HEK293 (cell line): ENCODE measurements around the gene FLYWCH1.
A peak's percentile ranks its signal among the peaks of the same experiment; 100 is the strongest.

Experiments
- CTCF ChIA-PET: fragments of 350-600 bp; formaldehyde crosslinking; extraction: SDS; loops from one replicate; lab custom pipeline; 2021; ENCODE audit warnings: antibody characterized with exemption; lab: Yijun Ruan, JAX
- POLR2A ChIA-PET: fragments of 300-600 bp; formaldehyde crosslinking; extraction: SDS; loops from one replicate; lab custom pipeline; 2020; ENCODE audit warnings: antibody characterized with exemption, inconsistent platforms; lab: Yijun Ruan, JAX
- H3K27ac ChIP-seq: fragments of 200-500 bp; sonication (Bioruptor generic); 2 replicates; pipeline ENCODE4 v1.5.1; 2014; ENCODE audit warnings: low read depth, low read length, control low read depth, inconsistent platforms; ENCODE audit errors: extremely low read depth
- H3K36me3 ChIP-seq, 2 experiments: fragments of 200-500 bp in 1 of 2; sonication (Bioruptor generic) in 1 of 2; 1 replicate in 1 of 2; 2 replicates in 1 of 2; pipeline ENCODE4 v1.5.1; 2014 to 2017; ENCODE audit warnings: inconsistent platforms in 2 of 2, low read length in 2 of 2; ENCODE audit not compliant: control insufficient read depth in 2 of 2, insufficient read depth in 1 of 2
- H3K4me1 ChIP-seq: fragments of 200-500 bp; sonication (Bioruptor generic); 2 replicates; pipeline ENCODE4 v1.5.1; 2014; ENCODE audit warnings: mild to moderate bottlenecking, low read length, inconsistent platforms; ENCODE audit not compliant: control insufficient read depth, insufficient read depth
- H3K4me3 ChIP-seq: 2 replicates; pipeline ENCODE4 v1.5.1; 2011; ENCODE audit warnings: low read depth, mild to moderate bottlenecking, control low read depth, low read length, moderate library complexity
- H3K9me3 ChIP-seq: fragments of 200-500 bp; sonication (Bioruptor generic); 2 replicates; pipeline ENCODE4 v1.5.1; 2014; ENCODE audit warnings: low read depth, low read length, inconsistent platforms; ENCODE audit not compliant: control insufficient read depth, insufficient read depth
- KLF1 ChIP-seq: fragments of 450-650 bp; formaldehyde crosslinking; IDR thresholded peaks from 2 replicates; pipeline ENCODE4 v1.5.1; 2016; ENCODE audit warnings: missing biosample characterization, missing genetic modification characterization
- ZBTB7A ChIP-seq: fragments of 450-650 bp; formaldehyde crosslinking; IDR thresholded peaks from 2 replicates; pipeline ENCODE4 v1.5.1; 2016; ENCODE audit warnings: low read depth, missing biosample characterization, missing genetic modification characterization
- ZFP3 ChIP-seq: fragments of 450-650 bp; formaldehyde crosslinking; IDR thresholded peaks from 2 replicates; pipeline ENCODE4 v1.5.1; 2016; ENCODE audit warnings: low read depth, missing biosample characterization, missing genetic modification characterization
- ZNF16 ChIP-seq: fragments of 450-650 bp; formaldehyde crosslinking; IDR thresholded peaks from 2 replicates; pipeline ENCODE4 v1.5.1; 2016; ENCODE audit warnings: low read depth, missing biosample characterization, missing genetic modification characterization
- ZNF335 ChIP-seq: fragments of 450-650 bp; formaldehyde crosslinking; conservative IDR thresholded peaks from 2 replicates; pipeline ENCODE4 v1.5.1; 2016; ENCODE audit warnings: missing biosample characterization, missing genetic modification characterization
- ZNF48 ChIP-seq: fragments of 450-650 bp; formaldehyde crosslinking; IDR thresholded peaks from 2 replicates; pipeline ENCODE4 v1.5.1; 2016; ENCODE audit warnings: missing biosample characterization, missing genetic modification characterization
- ZNF701 ChIP-seq: fragments of 450-650 bp; formaldehyde crosslinking; IDR thresholded peaks from 2 replicates; pipeline ENCODE4 v1.5.1; 2016; ENCODE audit warnings: missing biosample characterization, missing genetic modification characterization
- TF ChIP-seq, protein P1 (sequence below): fragments of 450-650 bp; formaldehyde crosslinking; IDR thresholded peaks from 2 replicates; pipeline ENCODE4 v1.5.1; 2016; ENCODE audit warnings: missing biosample characterization, missing genetic modification characterization, borderline replicate concordance
- TF ChIP-seq, protein P2 (sequence below): fragments of 450-650 bp; formaldehyde crosslinking; IDR thresholded peaks from 2 replicates; pipeline ENCODE4 v1.5.1; 2016; ENCODE audit warnings: missing biosample characterization, missing genetic modification characterization

FLYWCH1 gene

DNA sequence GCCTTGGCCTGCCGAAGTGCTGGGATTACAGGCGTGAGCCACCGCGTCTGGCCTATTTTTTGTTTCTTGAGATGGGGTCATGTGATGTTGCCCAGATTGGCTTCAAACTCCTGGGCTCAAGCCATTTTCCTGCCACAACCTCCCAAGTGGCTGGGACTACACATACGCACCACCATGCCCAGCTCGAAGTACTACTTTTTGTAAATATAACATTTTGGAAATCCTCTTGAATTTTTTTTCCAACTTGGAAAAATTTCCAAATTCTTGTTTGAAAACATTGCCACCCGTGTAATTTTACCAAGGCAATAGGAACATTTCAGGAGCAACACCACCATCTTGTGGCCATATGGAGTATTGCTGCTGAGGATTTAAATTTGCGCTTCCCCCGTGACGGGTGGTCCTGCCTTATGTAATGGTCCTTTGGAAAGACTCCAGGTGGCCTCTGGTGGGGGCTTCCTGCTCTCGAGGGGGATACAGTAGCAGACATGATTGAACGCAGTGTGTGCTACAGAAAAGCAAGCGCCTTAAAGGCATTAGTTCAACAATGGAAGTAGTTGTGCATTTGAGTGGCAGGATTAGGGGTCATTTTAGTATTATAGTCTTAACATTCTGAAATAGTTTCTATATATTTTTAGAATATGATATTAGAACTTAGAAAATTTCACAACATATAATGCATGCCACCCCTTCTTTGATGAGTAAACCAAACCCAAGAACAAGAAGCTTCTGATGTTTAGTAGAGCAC lies 8.0 kb downstream of the FLYWCH1 start (continued):
- TF ChIP-seq, protein P1, sequence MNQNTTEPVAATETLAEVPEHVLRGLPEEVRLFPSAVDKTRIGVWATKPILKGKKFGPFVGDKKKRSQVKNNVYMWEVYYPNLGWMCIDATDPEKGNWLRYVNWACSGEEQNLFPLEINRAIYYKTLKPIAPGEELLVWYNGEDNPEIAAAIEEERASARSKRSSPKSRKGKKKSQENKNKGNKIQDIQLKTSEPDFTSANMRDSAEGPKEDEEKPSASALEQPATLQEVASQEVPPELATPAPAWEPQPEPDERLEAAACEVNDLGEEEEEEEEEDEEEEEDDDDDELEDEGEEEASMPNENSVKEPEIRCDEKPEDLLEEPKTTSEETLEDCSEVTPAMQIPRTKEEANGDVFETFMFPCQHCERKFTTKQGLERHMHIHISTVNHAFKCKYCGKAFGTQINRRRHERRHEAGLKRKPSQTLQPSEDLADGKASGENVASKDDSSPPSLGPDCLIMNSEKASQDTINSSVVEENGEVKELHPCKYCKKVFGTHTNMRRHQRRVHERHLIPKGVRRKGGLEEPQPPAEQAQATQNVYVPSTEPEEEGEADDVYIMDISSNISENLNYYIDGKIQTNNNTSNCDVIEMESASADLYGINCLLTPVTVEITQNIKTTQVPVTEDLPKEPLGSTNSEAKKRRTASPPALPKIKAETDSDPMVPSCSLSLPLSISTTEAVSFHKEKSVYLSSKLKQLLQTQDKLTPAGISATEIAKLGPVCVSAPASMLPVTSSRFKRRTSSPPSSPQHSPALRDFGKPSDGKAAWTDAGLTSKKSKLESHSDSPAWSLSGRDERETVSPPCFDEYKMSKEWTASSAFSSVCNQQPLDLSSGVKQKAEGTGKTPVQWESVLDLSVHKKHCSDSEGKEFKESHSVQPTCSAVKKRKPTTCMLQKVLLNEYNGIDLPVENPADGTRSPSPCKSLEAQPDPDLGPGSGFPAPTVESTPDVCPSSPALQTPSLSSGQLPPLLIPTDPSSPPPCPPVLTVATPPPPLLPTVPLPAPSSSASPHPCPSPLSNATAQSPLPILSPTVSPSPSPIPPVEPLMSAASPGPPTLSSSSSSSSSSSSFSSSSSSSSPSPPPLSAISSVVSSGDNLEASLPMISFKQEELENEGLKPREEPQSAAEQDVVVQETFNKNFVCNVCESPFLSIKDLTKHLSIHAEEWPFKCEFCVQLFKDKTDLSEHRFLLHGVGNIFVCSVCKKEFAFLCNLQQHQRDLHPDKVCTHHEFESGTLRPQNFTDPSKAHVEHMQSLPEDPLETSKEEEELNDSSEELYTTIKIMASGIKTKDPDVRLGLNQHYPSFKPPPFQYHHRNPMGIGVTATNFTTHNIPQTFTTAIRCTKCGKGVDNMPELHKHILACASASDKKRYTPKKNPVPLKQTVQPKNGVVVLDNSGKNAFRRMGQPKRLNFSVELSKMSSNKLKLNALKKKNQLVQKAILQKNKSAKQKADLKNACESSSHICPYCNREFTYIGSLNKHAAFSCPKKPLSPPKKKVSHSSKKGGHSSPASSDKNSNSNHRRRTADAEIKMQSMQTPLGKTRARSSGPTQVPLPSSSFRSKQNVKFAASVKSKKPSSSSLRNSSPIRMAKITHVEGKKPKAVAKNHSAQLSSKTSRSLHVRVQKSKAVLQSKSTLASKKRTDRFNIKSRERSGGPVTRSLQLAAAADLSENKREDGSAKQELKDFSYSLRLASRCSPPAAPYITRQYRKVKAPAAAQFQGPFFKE (tag by site-specific recombination), result no peak
- TF ChIP-seq ZNF701 (tag by site-specific recombination) (no peak), ZNF48 (tag by site-specific recombination) (no peak), ZFP3 (tag by site-specific recombination) (no peak)
- TF ChIP-seq, protein P2, sequence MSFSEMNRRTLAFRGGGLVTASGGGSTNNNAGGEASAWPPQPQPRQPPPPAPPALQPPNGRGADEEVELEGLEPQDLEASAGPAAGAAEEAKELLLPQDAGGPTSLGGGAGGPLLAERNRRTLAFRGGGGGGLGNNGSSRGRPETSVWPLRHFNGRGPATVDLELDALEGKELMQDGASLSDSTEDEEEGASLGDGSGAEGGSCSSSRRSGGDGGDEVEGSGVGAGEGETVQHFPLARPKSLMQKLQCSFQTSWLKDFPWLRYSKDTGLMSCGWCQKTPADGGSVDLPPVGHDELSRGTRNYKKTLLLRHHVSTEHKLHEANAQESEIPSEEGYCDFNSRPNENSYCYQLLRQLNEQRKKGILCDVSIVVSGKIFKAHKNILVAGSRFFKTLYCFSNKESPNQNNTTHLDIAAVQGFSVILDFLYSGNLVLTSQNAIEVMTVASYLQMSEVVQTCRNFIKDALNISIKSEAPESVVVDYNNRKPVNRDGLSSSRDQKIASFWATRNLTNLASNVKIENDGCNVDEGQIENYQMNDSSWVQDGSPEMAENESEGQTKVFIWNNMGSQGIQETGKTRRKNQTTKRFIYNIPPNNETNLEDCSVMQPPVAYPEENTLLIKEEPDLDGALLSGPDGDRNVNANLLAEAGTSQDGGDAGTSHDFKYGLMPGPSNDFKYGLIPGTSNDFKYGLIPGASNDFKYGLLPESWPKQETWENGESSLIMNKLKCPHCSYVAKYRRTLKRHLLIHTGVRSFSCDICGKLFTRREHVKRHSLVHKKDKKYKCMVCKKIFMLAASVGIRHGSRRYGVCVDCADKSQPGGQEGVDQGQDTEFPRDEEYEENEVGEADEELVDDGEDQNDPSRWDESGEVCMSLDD (tag by site-specific recombination), result no peak
- TF ChIP-seq, all 188 proteins: peak for 12

DNA sequence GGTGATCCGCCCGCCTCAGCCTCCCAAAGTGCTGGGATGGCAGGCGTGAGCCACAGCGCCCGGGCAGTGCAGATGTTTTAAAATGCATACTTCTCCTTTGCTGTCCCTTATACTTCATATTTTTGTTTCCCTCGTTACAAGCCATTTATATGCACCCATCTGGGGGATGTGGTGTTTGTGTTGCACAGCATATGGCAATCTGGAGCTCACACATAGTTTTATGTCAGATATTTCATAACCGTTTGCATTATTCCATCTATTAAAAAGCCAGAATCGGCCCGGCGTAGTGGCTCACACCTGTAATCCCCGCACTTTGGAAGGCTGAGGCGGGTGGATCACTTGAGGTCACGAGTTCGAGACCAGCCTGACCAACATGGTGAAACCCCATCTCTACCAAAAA lies 11.8 kb downstream of the FLYWCH1 start:
- H3K27ac ChIP-seq, result no peak overlapping the region
- POLR2A ChIA-PET, result no interaction called here
- no peak overlapping the region for H3K4me3 ChIP-seq
- CTCF ChIA-PET, result interaction anchor here (0.9 to 1.2 kb wide), 4 partner anchors 11 to 55 kb away, joined by 3 to 6 read pairs (median 4); no protein-coding TSS in a partner anchor
- H3K9me3 ChIP-seq, result no peaks in the 10 kb centered on the region
- H3K36me3 ChIP-seq, result peaks cover 6 to 17% of the 10 kb centered on the region in 2 experiments; a peak in 2 of 3 replicates
- TF ChIP-seq ZNF335 (tag by site-specific recombination) (0 out of 2 replicates have a peak, but pooled peaks have one; percentile 15), ZNF16 (no peak)
- H3K4me1 ChIP-seq, result no peaks in the 10 kb centered on the region

DNA sequence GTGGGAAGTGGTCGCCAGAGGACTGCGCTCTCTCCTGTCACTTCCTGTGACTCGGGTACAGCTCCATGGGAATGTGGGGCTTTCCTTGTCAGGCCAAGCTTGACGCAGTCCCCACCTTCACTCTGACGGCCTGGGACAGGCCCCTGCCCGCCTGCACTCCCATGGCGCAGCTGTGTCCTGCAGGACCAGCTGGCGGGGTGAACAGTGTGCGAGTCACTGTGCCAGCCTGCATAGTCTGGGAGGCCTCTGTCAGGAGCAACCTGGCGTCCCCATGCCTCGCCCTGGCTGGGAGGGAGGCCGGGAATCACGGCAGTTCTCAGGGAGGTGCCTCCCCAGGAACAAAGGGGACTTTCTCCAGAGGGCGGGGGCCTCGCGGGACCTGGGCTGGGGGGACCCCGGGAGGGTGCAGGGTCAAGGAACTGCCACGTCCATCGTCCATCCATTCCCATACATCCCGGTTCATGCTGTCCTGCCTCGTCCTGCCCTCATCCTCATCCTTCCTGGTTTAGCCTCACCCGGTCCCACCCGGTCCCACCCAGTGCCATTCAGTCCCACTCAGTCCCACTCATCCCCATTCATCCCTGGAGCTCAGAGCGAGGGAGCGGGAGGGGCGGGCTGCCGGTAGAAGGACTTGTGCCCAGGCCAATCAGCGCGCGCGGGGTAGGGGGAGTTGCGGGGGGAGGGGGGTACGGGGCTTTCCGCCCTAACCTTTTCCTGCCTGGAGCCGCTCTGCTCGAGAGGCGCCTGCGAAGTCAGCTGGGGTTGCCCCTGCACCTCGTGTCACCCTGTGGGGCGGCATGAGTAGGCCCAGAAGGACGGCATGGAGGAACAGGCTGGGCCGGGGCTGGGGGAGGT lies 13.4 kb downstream of the FLYWCH1 start:
- CTCF ChIA-PET, result interaction anchor here (1.2 to 3.2 kb wide), 3 partner anchors 12 to 37 kb away, joined by 3 to 20 read pairs (median 3); partner anchors contain the start of gene FLYWCH1
- Histone ChIP-seq H3K4me3 (no peak overlapping the region), H3K36me3 (peaks cover 0 to 26% of the 10 kb centered on the region in 2 experiments; a peak in 2 of 3 replicates), H3K27ac (no peak overlapping the region), H3K4me1 (no peaks in the 10 kb centered on the region), H3K9me3 (no peaks in the 10 kb centered on the region)
- TF ChIP-seq ZBTB7A (tag by site-specific recombination) (no peak), KLF1 (peak; percentile 91)
- POLR2A ChIA-PET, result interaction anchor here (1.0 kb wide), 1 partner anchor 14 kb away, joined by 3 read pairs; the partner anchor contains the start of gene FLYWCH1
